SK-N-SH (cell line): ENCODE data around the gene GPATCH2L. TPM values are rescaled to one million over a fixed set of nuclear protein-coding genes. Genes with fewer than 3 reads are reported as not detected.

Experiments
- CTCF ChIA-PET: fragments of 300-600, 350-600 bp; formaldehyde crosslinking; extraction: SDS; loops from one replicate; lab custom pipeline; 2021; lab: Yijun Ruan, JAX
- POLR2A ChIA-PET: fragments of 350-600 bp; sonication (Branson Sonifier 250); formaldehyde crosslinking; extraction: SDS; loops from one replicate; lab custom pipeline; 2020; ENCODE audit warnings: antibody characterized with exemption, inconsistent platforms; lab: Yijun Ruan, JAX
- DNase-seq: peaks from one replicate; pipeline ENCODE4 v3.0.0; 2012
- H2AFZ ChIP-seq: fragments of 200-600 bp; sonication (generic); 2 replicates; pipeline ENCODE4 v1.8.1; 2016; ENCODE audit warnings: antibody characterized with exemption, mild to moderate bottlenecking, low read depth
- H3F3A ChIP-seq: fragments of 200-600 bp; sonication (generic); replicated peaks from 2 replicates; pipeline ENCODE3; 2016; ENCODE audit warnings: antibody characterized with exemption, mild to moderate bottlenecking; ENCODE audit not compliant: insufficient read depth
- H3K27ac ChIP-seq, 2 experiments: fragments of 200-500 bp in 1 of 2; fragments of 200-600 bp in 1 of 2; sonication (Bioruptor generic) in 1 of 2; sonication (generic), shearing (Covaris generic) in 1 of 2; 2 replicates each; pipeline versions ENCODE4 v1.5.1 to v1.6.1; 2014 to 2016; ENCODE audit warnings: low read depth in 2 of 2, inconsistent platforms in 1 of 2, low read length in 1 of 2, mild to moderate bottlenecking in 1 of 2, mixed read lengths in 1 of 2
- H3K27me3 ChIP-seq: fragments of 200-600 bp; sonication (generic), shearing (Covaris generic); 2 replicates; pipeline ENCODE4 v1.6.1; 2016; ENCODE audit warnings: mixed run types; ENCODE audit not compliant: insufficient read depth
- H3K36me3 ChIP-seq, 2 experiments: fragments of 200-500 bp in 1 of 2; fragments of 200-600 bp in 1 of 2; sonication (Bioruptor generic) in 1 of 2; sonication (generic) in 1 of 2; replicated peaks in 1 of 2; 2 replicates each; pipeline versions ENCODE3 to v1.5.1; 2014 to 2016; ENCODE audit warnings: low read length in 1 of 2, mild to moderate bottlenecking in 1 of 2; ENCODE audit not compliant: insufficient read depth in 2 of 2, control insufficient read depth in 1 of 2
- H3K4me1 ChIP-seq, 2 experiments: fragments of 200-500 bp in 1 of 2; fragments of 200-600 bp in 1 of 2; sonication (Bioruptor generic) in 1 of 2; sonication (generic), shearing (Covaris generic) in 1 of 2; 2 replicates each; pipeline versions ENCODE4 v1.5.1 to v1.6.1; 2014 to 2016; ENCODE audit warnings: low read depth in 1 of 2, low read length in 1 of 2, mixed run types in 1 of 2; ENCODE audit not compliant: insufficient read depth in 2 of 2, control insufficient read depth in 1 of 2
- H3K4me2 ChIP-seq: fragments of 200-600 bp; sonication (generic), shearing (Covaris generic); 2 replicates; pipeline ENCODE4 v1.6.1; 2017; ENCODE audit warnings: mixed run types
- H3K4me3 ChIP-seq, 2 experiments: fragments of 200-500 bp in 1 of 2; fragments of 200-600 bp in 1 of 2; sonication (Bioruptor generic) in 1 of 2; sonication (generic), shearing (Covaris generic) in 1 of 2; 2 replicates each; pipeline versions ENCODE4 v1.5.1 to v1.8.1; 2014 to 2016; ENCODE audit warnings: low read depth in 2 of 2, inconsistent platforms in 1 of 2, low read length in 1 of 2, mild to moderate bottlenecking in 1 of 2, mixed read lengths in 1 of 2, moderate library complexity in 1 of 2
- H3K79me2 ChIP-seq: fragments of 200-600 bp; sonication (generic); 2 replicates; pipeline ENCODE4 v1.8.1; 2017; ENCODE audit warnings: mild to moderate bottlenecking; ENCODE audit not compliant: insufficient read depth
- H3K9ac ChIP-seq: fragments of 200-600 bp; sonication (generic); 2 replicates; pipeline ENCODE4 v1.6.1; 2017; ENCODE audit warnings: mixed run types
- H3K9me2 ChIP-seq: fragments of 200-600 bp; sonication (generic); 2 replicates; pipeline ENCODE4 v1.6.1; 2017; ENCODE audit warnings: mixed run types
- H3K9me3 ChIP-seq: fragments of 200-600 bp; sonication (generic); 2 replicates; pipeline ENCODE4 v1.6.1; 2017; ENCODE audit warnings: mixed run types, mild to moderate bottlenecking, moderate library complexity
- H4K20me1 ChIP-seq: fragments of 200-600 bp; sonication (generic); 2 replicates; pipeline ENCODE4 v1.6.1; 2017; ENCODE audit warnings: mild to moderate bottlenecking, mixed run types; ENCODE audit not compliant: insufficient read depth
- CHD2 ChIP-seq: fragments of 150-350 bp; IDR thresholded peaks from 2 replicates; pipeline ENCODE4 v1.6.1; 2018; ENCODE audit warnings: low read length; ENCODE audit not compliant: partially characterized antibody
- CTCF ChIP-seq: fragments of 200-600 bp; sonication (generic); IDR thresholded peaks from 2 replicates; pipeline ENCODE4 v1.6.1; 2017; ENCODE audit warnings: antibody characterized with exemption, mild to moderate bottlenecking, moderate library complexity
- EP300 ChIP-seq, 2 experiments: IDR thresholded peaks; 2 replicates each; pipeline versions ENCODE4 v1.4.0 to v1.6.1; 2012; ENCODE audit warnings: borderline replicate concordance in 1 of 2, low read depth in 1 of 2, low read length in 1 of 2
- MXI1 ChIP-seq: IDR thresholded peaks from 2 replicates; pipeline ENCODE4 v1.6.1; 2012; ENCODE audit warnings: mild to moderate bottlenecking, low read depth, low read length, improper control_type of control experiment
- NFIC ChIP-seq: IDR thresholded peaks from 2 replicates; pipeline ENCODE4 v1.4.0; 2012; ENCODE audit warnings: borderline replicate concordance
- RCOR1 ChIP-seq: fragments of 150-350 bp; IDR thresholded peaks from 2 replicates; pipeline ENCODE4 v1.6.1; 2017; ENCODE audit warnings: antibody characterized with exemption, low read length
- RFX5 ChIP-seq: IDR thresholded peaks from 2 replicates; pipeline ENCODE4 v1.6.1; 2012; ENCODE audit warnings: mild to moderate bottlenecking, improper control_type of control experiment, low read length
- RXRA ChIP-seq: IDR thresholded peaks from 2 replicates; pipeline ENCODE4 v1.4.0; 2012; ENCODE audit warnings: low read depth, mild to moderate bottlenecking, borderline replicate concordance
- SIN3A ChIP-seq: IDR thresholded peaks from 2 replicates; pipeline ENCODE4 v1.6.1; 2012; ENCODE audit warnings: low read depth, mild to moderate bottlenecking, low read length, moderate library complexity, borderline replicate concordance
- TCF12 ChIP-seq: IDR thresholded peaks from 2 replicates; pipeline ENCODE4 v1.4.0; 2012
- TEAD4 ChIP-seq: IDR thresholded peaks from 2 replicates; pipeline ENCODE4 v1.4.0; 2012; ENCODE audit warnings: mild to moderate bottlenecking, borderline replicate concordance; ENCODE audit not compliant: insufficient read depth
- WGBS: methylation state at CpG from one replicate; pipeline ENCODE4 v1.1.6; 2017; ENCODE audit warnings: low lambda C conversion rate; 5-methylcytosine and 5-hydroxymethylcytosine counted together
- polyA plus RNA-seq, 3 experiments: library from polyadenylated mRNA; depleted of rRNA; stranded (reverse); fragments of >200 nt; gene quantifications; 2 replicates each; pipeline ENCODE4 v1.2.3, GENCODE V29; 2012
- TF ChIP-seq, protein P1 (sequence below): IDR thresholded peaks from 2 replicates; pipeline ENCODE4 v1.6.1; 2012; ENCODE audit warnings: mild to moderate bottlenecking, low read depth, low read length, moderate library complexity
- TF ChIP-seq, protein P2 (sequence below): IDR thresholded peaks from 2 replicates; pipeline ENCODE4 v1.4.0; 2012; ENCODE audit warnings: low read depth, borderline replicate concordance

The GPATCH2L gene
- polyA plus RNA-seq, 1 of the 3 experiments (the other 2 are of a cell fraction), result 17.7 TPM

- peaks cover 72 to 78% of the 10 kb centered on the region in 2 experiments for H3K36me3 ChIP-seq
- no peak overlapping the region for H3K27ac ChIP-seq
- peaks cover 0 to 10% of the 10 kb centered on the region in 2 experiments; a peak in 2 of 4 replicates for H3K4me1 ChIP-seq
- H3K79me2 ChIP-seq, result peaks cover 25% of the 10 kb centered on the region; the same call in 1 of the 2 replicates
- WGBS, result 91% methylated on average over 2 of the region's 2 CpGs
- no peak overlapping the region for H3K9ac ChIP-seq
- TF ChIP-seq, protein P1, sequence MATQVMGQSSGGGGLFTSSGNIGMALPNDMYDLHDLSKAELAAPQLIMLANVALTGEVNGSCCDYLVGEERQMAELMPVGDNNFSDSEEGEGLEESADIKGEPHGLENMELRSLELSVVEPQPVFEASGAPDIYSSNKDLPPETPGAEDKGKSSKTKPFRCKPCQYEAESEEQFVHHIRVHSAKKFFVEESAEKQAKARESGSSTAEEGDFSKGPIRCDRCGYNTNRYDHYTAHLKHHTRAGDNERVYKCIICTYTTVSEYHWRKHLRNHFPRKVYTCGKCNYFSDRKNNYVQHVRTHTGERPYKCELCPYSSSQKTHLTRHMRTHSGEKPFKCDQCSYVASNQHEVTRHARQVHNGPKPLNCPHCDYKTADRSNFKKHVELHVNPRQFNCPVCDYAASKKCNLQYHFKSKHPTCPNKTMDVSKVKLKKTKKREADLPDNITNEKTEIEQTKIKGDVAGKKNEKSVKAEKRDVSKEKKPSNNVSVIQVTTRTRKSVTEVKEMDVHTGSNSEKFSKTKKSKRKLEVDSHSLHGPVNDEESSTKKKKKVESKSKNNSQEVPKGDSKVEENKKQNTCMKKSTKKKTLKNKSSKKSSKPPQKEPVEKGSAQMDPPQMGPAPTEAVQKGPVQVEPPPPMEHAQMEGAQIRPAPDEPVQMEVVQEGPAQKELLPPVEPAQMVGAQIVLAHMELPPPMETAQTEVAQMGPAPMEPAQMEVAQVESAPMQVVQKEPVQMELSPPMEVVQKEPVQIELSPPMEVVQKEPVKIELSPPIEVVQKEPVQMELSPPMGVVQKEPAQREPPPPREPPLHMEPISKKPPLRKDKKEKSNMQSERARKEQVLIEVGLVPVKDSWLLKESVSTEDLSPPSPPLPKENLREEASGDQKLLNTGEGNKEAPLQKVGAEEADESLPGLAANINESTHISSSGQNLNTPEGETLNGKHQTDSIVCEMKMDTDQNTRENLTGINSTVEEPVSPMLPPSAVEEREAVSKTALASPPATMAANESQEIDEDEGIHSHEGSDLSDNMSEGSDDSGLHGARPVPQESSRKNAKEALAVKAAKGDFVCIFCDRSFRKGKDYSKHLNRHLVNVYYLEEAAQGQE, result no peak
- TF ChIP-seq RXRA (no peak), CTCF (no peak), EP300 (IDR thresholded peaks at IDR 0.05; ENCODE audit: borderline replicate concordance in 1 of 2, low read depth in 1 of 2, low read length in 1 of 2) (no peak), CHD2 (no peak), MXI1 (no peak), TEAD4 (no peak), SIN3A (no peak), RFX5 (no peak), RCOR1 (no peak), TCF12 (no peak), NFIC (no peak)
- TF ChIP-seq, protein P2, sequence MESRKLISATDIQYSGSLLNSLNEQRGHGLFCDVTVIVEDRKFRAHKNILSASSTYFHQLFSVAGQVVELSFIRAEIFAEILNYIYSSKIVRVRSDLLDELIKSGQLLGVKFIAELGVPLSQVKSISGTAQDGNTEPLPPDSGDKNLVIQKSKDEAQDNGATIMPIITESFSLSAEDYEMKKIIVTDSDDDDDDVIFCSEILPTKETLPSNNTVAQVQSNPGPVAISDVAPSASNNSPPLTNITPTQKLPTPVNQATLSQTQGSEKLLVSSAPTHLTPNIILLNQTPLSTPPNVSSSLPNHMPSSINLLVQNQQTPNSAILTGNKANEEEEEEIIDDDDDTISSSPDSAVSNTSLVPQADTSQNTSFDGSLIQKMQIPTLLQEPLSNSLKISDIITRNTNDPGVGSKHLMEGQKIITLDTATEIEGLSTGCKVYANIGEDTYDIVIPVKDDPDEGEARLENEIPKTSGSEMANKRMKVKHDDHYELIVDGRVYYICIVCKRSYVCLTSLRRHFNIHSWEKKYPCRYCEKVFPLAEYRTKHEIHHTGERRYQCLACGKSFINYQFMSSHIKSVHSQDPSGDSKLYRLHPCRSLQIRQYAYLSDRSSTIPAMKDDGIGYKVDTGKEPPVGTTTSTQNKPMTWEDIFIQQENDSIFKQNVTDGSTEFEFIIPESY, result no peak
- DNase-seq, result no peak
- no peak overlapping the region for H3K4me3 ChIP-seq
- ChIA-PET CTCF (interaction anchor here (1.2 to 1.8 kb wide), 2 partner anchors 10 to 31 kb away, joined by 3 to 8 read pairs; no protein-coding TSS in a partner anchor), POLR2A (no interaction called here)
- no peak overlapping the region for H3K4me2 ChIP-seq
- H2AFZ ChIP-seq, result no peak overlapping the region
- H3K9me2 ChIP-seq, result no peaks in the 10 kb centered on the region
- H3F3A ChIP-seq, result no peaks in the 10 kb centered on the region
- no peaks in the 10 kb centered on the region; the same call in 1 of the 2 replicates for H4K20me1 ChIP-seq
- H3K9me3 ChIP-seq, result no peaks in the 10 kb centered on the region
- no peaks in the 10 kb centered on the region for H3K27me3 ChIP-seq
Measured at GRCh38 chr14:76191297-76191696, 39.6 kb downstream of the GPATCH2L start.
